ENCODE measurements around the gene MAMSTR.
A peak's percentile ranks its signal among the peaks of the same experiment; 100 is the strongest.
"Not testable (repeated sequence)": the region's sequence is repeated elsewhere in the genome, so short reads cannot be mapped to it uniquely, and the experiment has no call there.

MAMSTR gene

GRCh38 chr19:48728911-48729664 is 9.6 kb upstream of the MAMSTR start:
- FAIRE-seq = no peak
- no peak for DNase-seq (ENCODE audit: insufficient read length)
- no peak for TF ChIP-seq POLR2A (IDR thresholded peaks at IDR 0.05; ENCODE audit: low read depth, low read length)

GRCh38 chr19:48726556-48726955 is 7.0 kb upstream of the MAMSTR start:
- FAIRE-seq = no peak
- TF ChIP-seq POLR2A (IDR thresholded peaks at IDR 0.05; ENCODE audit: low read depth, low read length) (no peak), TAF1 (IDR thresholded peaks at IDR 0.05; ENCODE audit: borderline replicate concordance, low read depth, low read length) (no peak), POLR2AphosphoS5 (IDR thresholded peaks at IDR 0.05; ENCODE audit: low read depth, low read length) (no peak)
- DNase-seq (ENCODE audit: insufficient read length) = no peak

GRCh38 chr19:48724796-48725753 is 5.5 kb upstream of the MAMSTR start:
- no peak for FAIRE-seq
- no peak for DNase-seq (ENCODE audit: insufficient read length)
- TF ChIP-seq POLR2AphosphoS5 (IDR thresholded peaks at IDR 0.05; ENCODE audit: low read depth, low read length) (no peak), TAF1 (IDR thresholded peaks at IDR 0.05; ENCODE audit: borderline replicate concordance, low read depth, low read length) (no peak), POLR2A (IDR thresholded peaks at IDR 0.05; ENCODE audit: low read depth, low read length) (no peak)

- FAIRE-seq = no peak
- DNase-seq (ENCODE audit: insufficient read length) = no peak
- TF ChIP-seq POLR2AphosphoS5 (IDR thresholded peaks at IDR 0.05; ENCODE audit: low read depth, low read length) (no peak), POLR2A (IDR thresholded peaks at IDR 0.05; ENCODE audit: low read depth, low read length) (no peak), TAF1 (IDR thresholded peaks at IDR 0.05; ENCODE audit: borderline replicate concordance, low read depth, low read length) (no peak)
These were observed 2.7 kb upstream of the MAMSTR start for GRCh38 chr19:48722196-48722708.

GRCh38 chr19:48720613-48721296 is 1.2 kb upstream of the MAMSTR start:
- DNase-seq (ENCODE audit: insufficient read length) = peak; percentile 97
- TF ChIP-seq TAF1 (IDR thresholded peaks at IDR 0.05; ENCODE audit: borderline replicate concordance, low read depth, low read length) = no peak
- peak; percentile 47; the same call in 1 of the 2 replicates for TF ChIP-seq POLR2A (IDR thresholded peaks at IDR 0.05; ENCODE audit: low read depth, low read length)
- FAIRE-seq = peak; percentile 98

GRCh38 chr19:48720251-48720612 is 707 bp upstream of the MAMSTR start:
- FAIRE-seq (no peak), DNase-seq (ENCODE audit: insufficient read length) (no peak)
- TF ChIP-seq POLR2AphosphoS5 (IDR thresholded peaks at IDR 0.05; ENCODE audit: low read depth, low read length) (no peak), TAF1 (IDR thresholded peaks at IDR 0.05; ENCODE audit: borderline replicate concordance, low read depth, low read length) (no peak), POLR2A (IDR thresholded peaks at IDR 0.05; ENCODE audit: low read depth, low read length) (no peak)

GRCh38 chr19:48718711-48719231 is 754 bp downstream of the MAMSTR start:
- FAIRE-seq (no peak), DNase-seq (ENCODE audit: insufficient read length) (no peak)
- TF ChIP-seq TAF1 (IDR thresholded peaks at IDR 0.05; ENCODE audit: borderline replicate concordance, low read depth, low read length) (no peak), POLR2A (IDR thresholded peaks at IDR 0.05; ENCODE audit: low read depth, low read length) (no peak), POLR2AphosphoS5 (IDR thresholded peaks at IDR 0.05; ENCODE audit: low read depth, low read length) (no peak)

- not testable (repeated sequence) for FAIRE-seq; DNase-seq (ENCODE audit: insufficient read length)
These were observed 1.4 kb downstream of the MAMSTR start for GRCh38 chr19:48718106-48718505.

GRCh38 chr19:48716562-48717291 is 2.8 kb downstream of the MAMSTR start:
- TF ChIP-seq TAF1 (IDR thresholded peaks at IDR 0.05; ENCODE audit: borderline replicate concordance, low read depth, low read length) (no peak), POLR2AphosphoS5 (IDR thresholded peaks at IDR 0.05; ENCODE audit: low read depth, low read length) (no peak), POLR2A (IDR thresholded peaks at IDR 0.05; ENCODE audit: low read depth, low read length) (no peak)
- DNase-seq (ENCODE audit: insufficient read length) (no peak), FAIRE-seq (no peak)

GRCh38 chr19:48715681-48716171 is 3.8 kb downstream of the MAMSTR start:
- TF ChIP-seq TAF1 (IDR thresholded peaks at IDR 0.05; ENCODE audit: borderline replicate concordance, low read depth, low read length) (no peak), POLR2AphosphoS5 (IDR thresholded peaks at IDR 0.05; ENCODE audit: low read depth, low read length) (no peak), POLR2A (IDR thresholded peaks at IDR 0.05; ENCODE audit: low read depth, low read length) (no peak)
- FAIRE-seq (no peak), DNase-seq (ENCODE audit: insufficient read length) (no peak)
